GM19238 (cell line): Measurements from ENCODE around the gene SLC22A23.

ENCODE experiments used
- DNase-seq: peaks from one replicate; pipeline ENCODE4 v3.0.0; 2011; ENCODE audit warnings: low spot score; ENCODE audit not compliant: insufficient read length

SLC22A23 gene

DNA sequence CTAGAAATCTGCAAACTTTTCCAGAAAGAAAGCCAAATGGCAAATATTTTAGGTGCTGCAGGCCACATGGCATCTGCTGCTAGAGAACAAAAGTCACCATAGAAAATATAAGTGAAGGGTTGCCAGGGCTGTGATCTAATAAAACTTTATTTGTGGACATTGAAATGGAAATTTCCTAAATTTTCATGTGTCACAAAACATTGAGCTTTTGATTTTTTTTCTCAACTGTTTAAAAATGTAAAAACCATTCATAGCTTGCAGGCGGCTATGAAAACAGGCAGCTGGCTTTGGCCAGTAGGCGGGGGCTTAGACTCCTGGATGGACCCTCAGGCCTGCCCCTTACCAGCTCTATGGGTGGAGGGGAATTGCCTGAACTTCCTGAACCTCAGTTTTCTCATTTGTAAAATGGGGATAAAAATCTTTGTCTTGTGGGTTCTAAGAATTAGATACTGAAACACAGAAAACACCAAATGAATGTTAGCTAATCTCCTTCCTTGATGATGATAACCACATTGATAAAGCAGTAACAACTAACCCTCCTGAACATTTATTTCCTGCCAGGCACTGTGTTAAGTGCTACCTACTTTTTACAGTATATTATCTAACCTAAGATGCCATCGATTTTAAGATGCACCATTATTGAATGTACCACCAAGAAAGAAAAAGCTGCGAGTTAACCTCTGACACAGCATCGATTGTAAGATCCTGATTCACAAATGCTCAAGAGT, 85.5 kb downstream of the SLC22A23 start:
- DNase-seq, result no peak

DNA sequence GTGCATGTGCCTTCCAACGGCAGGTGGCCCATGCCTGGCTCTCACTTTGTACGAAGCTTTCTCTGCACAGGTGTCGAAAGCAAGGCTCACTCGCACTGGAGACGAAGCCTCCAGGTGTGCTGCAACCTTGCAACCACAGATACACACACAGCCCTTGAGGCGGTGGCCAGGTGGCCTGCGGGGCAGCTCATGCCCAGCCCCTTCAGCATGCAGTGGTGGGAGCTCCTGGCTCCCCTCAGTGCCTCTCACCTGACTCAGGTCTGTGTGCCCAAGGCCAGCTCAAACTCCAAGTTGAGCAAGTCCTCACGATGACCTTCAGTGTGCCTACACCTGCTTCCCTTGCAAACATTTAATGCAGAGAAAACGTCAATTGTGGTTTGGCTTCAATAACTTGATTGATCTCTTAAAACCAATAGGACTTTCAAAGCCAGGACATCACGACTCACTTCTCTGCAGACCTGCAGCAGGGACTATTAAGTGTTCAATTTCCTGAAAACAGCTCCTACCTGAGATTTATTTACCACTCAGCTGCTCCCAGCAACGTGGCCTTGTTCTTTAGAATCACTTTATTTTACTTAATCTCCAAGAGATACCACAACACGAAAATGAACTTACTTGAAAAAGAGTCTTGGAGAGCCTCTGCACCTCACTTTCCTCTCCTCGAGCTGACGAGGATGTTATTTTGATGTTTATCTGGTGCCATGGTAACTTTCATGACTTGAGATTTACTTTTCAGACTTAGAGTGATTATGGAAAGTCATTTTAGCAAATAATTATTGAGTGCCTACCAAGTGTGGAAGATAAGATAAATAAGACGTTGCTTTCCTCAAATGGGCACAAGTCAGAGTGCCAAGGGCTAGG, 86.3 kb downstream of the SLC22A23 start:
- no peak for DNase-seq

DNA sequence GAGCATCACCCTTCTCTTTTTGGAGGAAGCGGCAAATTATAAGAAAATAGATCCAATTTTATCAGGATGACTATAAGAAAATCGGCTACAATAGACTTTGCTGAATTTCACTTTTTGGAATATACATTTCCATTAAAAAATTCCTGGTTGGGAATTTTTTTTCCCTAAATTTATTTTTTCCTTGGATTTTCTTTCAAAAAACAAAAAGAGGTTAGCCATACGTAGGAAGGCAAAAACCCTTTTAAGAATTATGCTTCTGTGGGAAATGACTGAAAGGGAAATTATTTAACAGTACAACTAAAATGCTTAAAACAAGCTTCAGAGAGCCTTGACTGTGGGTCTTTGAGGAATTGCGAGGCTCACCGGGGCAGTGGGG, 86.9 kb downstream of the SLC22A23 start:
- DNase-seq, result no peak

DNA sequence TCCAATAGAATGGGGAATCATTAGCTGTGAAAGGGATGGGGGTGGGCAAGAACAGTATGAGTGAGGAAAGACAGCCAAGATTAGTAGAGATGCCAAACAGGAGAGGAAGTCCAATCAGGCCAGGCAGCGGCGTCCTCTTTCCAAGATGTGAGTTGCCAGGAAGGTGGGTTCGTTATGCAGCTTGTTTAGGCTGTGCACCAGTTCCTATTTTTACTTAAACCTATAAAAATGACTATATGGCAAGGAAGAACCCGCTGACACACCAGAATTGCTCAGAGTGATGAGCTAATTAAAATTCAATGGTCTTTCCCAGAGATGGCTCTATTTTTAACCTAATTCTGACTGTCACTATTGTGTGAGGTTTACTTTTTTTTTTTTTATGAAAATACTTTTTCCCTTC, 88.2 kb downstream of the SLC22A23 start:
- DNase-seq, result no peak

DNA sequence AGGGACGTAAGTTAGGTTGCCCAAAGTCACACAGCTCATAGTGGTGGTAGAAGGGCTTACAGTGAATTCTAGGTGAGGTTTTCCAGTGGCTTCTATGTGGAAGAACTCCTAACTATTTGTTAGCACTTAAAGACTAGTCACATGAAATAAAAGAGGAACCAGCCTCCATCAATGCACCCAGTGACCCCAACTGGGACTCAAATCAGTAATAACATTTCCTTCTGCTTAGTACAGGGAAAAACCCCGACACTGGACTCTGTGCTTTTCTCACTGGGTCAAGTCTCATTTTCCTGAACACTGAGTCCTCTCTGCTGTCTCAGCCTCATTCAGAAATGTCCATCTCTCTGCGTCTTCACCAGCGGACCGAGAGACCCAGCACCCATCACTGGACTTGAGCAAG, 89.2 kb downstream of the SLC22A23 start:
- no peak for DNase-seq

DNA sequence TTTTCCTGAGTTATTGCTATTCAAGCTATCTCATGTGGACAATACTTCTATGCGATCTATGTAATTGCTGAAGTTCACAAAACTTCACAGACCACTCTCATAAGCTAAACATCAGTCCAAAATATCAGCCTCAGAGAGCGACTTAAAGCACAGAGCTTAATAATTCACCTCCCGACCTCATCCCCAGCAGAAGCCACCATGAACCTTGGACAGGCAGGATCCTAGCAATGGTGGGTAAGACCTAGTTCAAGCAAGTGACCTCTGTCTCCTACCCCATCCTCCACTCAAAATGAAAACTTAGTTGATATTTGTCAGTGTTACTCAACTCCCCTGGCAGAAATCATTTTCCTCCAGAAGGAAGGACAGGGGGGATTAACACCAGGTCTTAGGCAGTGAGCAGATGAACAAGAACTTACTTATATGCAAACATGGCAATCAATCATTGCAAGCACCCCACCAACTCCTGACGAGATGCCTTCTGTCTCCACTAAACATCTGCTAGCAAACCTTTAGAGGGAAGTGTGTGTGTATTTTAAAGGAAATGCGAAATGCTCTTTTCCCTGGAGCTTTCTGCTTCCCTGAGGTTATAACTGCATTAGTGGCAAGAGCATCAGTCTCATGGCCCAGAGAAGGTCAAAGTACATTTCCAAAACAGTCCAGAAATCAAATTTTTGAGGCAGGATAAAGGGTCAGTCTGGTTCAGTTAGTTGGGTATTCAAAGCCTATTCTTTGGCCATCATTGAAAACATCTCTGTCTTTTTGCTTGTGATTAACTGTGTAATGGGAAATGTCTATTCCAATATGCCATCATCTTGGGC, 90.0 kb downstream of the SLC22A23 start:
- DNase-seq, result no peak

DNA sequence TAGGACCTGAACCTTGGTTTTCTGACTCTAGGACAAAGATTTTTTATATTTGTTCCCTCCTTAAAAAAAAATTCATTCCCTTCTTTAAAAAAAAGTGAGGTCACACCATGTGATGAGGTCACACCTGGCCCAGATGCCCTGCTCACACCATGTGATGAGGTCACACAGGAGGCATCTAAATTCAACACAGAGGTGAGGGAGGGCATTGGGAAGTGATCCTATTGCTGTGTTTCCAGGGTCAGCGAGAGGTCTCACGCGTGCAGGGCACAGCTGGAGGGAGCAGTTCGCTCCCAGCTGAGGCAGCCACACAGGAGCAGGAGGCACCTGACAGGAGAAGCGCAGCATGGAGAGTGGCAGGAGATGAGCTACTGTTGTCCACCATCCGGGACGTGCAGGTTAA, 92.5 kb downstream of the SLC22A23 start:
- no peak for DNase-seq

DNA sequence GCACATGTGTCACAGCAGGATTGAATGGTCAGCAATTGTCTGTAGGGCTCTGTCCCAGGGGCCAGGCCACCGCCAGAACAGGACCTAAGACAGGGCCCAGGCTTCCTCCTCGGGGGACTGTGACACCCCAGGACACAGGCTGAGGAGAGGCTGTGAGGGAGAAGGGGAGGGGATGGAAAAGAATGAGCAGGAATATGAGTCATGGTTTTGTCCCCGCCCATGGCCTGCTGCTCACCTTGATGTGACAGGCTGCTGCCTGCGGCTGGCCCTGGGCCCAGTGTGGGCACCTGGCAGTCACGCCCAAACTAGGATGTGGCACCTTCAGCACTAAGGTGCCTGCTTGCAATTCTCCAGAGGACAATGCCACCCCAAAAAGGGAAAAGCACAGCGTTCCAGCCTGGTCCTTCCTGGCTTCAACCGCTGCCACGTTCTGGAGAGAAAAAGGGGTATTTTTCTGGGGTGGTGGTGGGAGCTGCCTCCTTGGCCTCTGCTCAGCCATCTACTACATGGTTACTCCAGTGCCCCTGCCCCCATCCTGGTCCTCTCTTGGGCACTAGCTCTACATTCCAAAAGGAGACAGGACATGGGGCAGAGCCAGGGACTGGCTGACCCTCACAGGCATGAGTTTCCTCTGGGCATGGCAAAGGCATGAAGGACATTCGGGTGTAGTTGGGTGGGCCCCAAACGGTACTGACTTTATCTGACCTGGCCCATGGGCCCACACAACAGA, 93.4 kb downstream of the SLC22A23 start:
- no peak for DNase-seq

DNA sequence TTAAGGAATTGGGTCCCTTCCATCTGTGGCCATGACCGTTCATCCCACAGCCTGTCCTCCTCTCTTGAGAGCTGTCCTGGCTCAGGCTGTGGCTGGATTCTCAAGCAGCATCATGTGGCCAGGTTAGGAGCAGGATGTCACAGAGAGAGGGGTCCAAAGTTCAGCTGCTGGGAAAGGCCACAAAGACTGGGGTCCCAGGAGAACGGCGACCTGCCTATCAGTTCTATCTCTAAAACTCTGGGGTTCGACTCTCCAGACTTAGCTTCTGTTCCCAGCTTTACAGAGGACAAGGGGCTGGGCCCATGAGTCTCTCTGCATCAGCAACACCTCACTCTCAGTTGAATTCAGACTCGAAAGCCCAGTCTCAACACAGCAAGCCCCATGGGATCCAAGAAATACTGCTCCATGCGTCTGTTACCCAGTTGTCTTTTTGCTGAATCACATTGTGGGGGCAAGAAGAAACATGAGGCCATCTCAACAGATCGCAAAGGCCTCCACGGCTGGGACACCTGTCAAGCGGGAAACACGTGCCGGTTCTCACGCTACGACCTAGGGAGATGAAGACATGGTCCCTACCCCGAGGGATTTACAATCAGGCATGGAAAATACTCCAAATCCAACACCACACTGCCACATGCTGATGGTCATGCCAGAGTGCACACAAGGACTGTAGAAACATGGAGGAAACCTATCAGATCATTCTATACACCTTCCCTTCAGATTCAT, 95.4 kb downstream of the SLC22A23 start:
- no peak for DNase-seq

DNA sequence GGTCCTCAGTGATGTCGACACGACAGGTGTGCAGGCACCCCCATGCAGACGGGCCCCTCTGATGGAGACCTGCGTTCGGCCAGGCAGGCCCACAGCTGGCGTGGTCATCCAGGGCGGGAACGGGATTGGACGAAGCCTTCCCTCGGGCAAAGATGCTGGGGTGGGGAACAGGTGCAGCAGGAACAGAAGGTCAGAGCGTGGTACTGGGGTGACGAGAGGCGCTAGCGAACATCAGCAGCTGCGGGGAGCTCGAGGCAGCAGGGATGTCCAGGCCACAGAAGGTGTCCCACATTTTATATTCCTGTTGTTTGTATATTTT, 96.2 kb downstream of the SLC22A23 start:
- no peak for DNase-seq

DNA sequence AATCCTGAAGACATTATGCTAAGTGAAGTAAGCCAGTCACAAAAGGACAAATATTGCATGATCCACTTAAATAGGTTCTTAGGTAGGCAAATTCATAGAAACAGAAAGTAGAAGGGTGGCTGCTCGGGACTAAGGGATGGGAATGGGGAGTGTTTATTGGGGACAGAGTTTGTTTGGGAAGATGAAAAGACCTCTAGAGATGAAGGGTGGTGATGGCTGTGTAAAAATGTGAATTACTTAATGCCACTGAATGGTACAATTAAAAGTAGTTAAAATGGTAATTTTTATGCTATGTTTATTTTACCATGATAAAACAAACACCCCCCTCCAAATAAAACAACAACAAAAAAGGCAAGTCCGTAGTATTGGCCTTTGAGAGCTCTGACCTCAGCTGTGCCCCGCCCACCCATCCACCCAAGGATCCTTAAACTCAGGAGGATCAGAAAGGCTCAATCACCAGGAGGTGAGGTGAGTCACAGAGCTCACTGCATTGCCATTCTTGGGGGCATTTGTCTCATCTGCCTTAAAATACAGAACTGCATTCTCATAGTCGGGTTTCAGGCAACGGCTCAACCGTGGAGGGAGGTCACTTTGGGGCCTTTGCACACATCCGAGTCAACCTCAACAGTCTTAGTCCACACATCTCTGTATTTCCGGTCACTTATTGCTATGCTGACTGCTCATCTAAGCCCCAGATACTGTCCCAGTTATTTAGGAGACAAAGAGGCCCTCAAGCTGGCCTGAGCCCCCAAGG, 96.7 kb downstream of the SLC22A23 start:
- no peak for DNase-seq

DNA sequence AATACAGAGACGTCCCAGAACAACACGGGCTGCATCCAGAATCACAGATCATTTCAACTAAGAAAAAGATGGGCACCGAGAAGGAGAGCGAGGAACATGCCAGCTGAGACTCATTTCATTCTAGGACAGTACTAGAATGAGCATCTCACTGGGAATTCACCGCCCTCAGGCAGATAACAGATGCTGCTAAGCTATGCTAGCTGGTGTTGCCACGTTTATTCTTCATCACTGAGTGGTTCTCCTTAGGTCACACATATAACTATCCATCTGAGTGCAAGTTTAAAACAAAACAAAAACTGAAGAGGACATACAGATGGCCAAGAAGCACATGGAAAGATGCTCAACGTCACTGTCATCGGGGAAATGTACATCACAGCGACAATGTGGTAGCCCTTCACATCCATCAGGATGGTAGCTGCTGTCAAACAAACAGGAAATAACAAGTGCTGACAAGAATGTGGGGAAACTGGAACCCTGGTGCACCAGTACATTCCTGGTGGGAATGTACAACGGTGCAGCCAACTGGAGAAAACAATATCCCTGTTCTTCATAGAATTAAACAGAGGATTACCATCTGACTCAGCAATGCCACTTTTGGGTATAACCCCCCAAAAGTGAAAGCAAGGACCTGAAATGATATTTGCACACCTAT, 97.6 kb downstream of the SLC22A23 start:
- DNase-seq, result no peak

DNA sequence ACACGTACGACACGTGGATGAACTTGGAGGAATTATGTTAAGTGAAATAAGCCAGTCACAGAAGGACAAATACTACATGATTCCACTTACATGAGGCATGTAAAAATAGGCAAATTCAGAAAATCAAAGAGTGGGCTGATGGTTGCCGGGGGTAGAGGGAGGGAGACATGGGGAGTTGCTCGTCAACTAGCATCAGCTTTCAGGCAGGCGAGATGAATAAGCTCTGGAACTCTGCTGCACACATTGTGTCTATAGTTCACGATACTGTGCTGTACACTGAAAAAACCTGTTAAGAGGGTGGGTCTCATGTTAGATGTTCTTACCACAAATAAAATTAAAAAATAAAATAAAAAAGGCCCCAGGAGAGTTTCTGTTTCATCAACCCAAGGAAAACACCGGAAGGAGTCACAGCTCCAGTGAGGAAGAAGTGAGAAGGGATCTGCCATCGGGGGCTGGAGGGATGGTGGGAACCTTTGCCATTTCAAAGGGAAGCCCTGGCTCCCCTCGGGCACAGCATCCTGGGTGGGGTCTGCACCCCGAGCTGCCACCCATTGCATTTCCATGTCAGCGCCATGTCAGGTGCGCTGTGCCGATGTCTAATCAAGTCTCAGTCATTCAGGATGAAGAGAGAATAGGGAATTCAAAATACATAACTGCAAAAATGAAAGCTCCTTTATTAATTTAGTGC, 98.3 kb downstream of the SLC22A23 start:
- DNase-seq, result no peak

DNA sequence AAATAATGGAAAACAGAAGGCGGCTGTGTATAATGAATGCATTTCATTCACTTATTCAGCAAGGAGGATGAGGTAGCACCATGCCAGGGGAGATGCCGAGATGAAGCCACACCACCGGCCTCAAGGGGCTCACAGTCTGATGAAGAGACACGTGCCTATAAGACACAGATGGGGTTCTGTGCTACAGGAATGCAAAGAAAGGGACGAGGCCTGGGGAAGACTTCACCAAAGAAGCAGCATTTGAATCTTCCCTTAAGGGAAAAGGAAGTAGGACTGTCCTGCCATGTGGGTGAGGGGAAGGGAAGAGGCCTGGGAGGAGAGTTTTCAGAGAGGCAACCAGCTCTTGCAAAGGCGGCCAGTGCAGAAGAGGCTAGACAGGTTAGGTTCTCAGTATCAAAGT, 99.2 kb downstream of the SLC22A23 start:
- no peak for DNase-seq

DNA sequence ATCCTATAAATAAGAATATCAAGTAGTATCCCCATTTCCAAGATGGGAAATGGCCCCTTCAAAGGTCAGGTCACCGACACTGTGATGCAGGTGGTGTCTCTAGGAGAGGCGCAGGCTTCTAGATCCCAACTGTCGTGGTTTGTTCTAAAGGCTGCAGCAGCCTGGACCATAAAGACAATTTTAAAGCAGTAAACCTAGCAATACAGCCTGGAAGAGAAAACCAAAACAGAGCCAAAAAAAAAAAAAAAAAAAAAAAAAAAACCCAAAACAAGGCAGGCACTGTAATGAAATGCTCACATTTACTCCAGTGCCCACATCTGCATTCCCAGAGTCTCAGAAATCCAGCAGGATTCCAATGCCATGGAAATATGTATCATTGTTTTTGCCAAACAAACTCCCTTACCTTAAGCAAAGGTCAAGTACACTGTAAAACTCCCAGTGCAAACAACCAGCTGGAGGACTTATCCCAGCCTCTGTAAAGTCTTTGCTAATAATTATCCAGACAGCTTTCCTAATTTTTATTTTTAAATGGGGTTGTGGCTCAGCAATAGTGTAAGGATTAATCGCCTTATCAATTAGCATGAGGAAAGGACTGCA, 99.9 kb downstream of the SLC22A23 start:
- DNase-seq, result no peak

DNA sequence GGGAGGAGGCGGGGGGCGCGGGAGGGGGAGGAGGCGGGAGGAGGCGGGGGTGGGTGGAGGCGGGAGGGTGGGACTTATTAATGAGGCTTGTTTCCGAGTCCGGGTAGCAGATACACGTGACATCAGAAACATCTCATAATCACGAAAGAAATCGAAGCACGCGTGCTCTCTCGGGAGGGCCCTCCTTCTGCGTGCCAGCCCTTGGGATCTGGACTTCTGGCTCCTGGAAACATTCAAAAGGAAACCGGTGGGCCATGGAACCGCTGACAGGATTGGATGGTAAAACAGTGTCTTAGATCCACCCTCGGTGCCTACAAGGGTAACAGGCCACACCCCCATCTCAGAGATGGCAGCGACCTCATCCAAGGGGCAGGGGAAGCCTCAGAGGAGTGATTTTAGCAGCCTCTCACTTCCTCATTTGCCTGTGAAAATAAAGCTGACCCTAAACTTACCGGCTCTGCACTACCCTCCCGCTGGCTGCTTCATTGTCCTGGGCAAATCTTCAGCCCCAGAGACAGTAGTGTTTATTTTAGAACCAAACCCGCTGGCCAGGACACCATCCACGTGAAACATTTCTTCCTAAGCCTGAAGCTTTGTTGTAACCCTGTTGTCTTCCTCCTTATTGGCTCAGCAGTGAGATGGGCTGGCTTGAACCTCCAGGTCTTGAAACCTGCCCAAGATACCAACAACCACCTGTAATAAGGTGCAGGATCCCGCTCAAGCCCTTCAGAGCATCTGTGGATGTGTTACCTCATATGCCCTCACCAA, 100.6 kb downstream of the SLC22A23 start:
- DNase-seq, result peak; percentile 60

DNA sequence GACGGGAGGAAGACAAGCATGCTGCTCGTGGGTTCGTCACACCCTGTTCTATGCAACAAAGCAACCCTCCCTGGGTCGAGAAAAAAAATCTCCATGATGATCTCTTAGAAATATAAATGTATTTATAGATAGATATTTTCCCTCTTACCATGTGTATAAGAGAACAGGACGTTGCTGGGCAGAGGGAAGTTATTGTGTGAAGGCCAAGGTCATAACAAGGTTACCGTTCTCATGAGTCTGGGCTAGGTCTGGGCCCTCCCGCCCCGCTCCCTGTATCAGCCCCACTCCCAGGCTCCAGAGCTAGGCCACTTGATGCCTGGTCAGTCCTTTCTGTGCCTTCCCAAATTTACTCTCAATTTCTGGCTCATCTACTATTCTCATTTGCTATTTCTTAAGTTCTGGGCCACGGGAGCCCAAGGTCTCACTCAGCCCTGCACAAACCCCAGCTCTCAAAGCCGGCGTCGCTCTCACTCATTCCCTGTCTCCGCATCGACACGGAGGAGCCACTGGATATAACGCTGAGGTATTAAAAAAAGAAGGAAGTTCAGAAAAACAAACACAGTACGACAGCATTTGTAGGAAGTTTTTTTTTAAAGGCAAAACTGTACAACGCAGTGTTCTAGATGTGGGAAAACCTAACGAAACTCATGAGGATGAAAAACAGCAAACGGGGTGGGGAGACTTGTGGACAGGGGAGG, 101.3 kb downstream of the SLC22A23 start:
- DNase-seq, result no peak
